Kidney (tissue), 22 donors: ENCODE results near the gene KRTAP19-4. TPM values are rescaled to one million over a fixed set of nuclear protein-coding genes. Genes with fewer than 3 reads are reported as not detected.
A peak's percentile ranks its signal among the peaks of the same experiment; 100 is the strongest.

Experiments used
- DNase-seq, 5 donors: peaks; one replicate each; pipeline ENCODE4 v3.0.0-alpha.2; 2013 to 2020
- FAIRE-seq: peaks from 2 replicates; lab custom pipeline; 2012; peaks lifted over from hg19 to GRCh38; lab: Jason Lieb, UNC
- H3K27ac ChIP-seq, 2 donors: one replicate each; pipeline ENCODE4 v1.7.0; 2013; ENCODE audit warnings: low read depth in 2 of 2, low read length in 2 of 2, inconsistent platforms in 1 of 2
- H3K27me3 ChIP-seq: one replicate; pipeline ENCODE4 v1.7.1; 2013; ENCODE audit warnings: low read length, inconsistent platforms; ENCODE audit not compliant: control insufficient read depth, insufficient read depth
- H3K36me3 ChIP-seq, 3 donors: one replicate each; pipeline versions ENCODE4 v1.7.0 to v1.7.1; 2013; ENCODE audit warnings: low read length in 3 of 3, control low read depth in 1 of 3, inconsistent platforms in 1 of 3; ENCODE audit not compliant: insufficient read depth in 3 of 3, control insufficient read depth in 2 of 3
- H3K4me1 ChIP-seq, 3 donors: one replicate each; pipeline versions ENCODE4 v1.7.0 to v1.7.1; 2013; ENCODE audit warnings: low read length in 3 of 3, inconsistent platforms in 1 of 3, low read depth in 1 of 3; ENCODE audit not compliant: control insufficient read depth in 2 of 3, insufficient read depth in 2 of 3
- H3K4me3 ChIP-seq, 3 donors: one replicate each; pipeline versions ENCODE4 v1.7.0 to v1.8.1; 2013; ENCODE audit warnings: low read length in 3 of 3, control low read depth in 1 of 3, inconsistent platforms in 1 of 3
- H3K9ac ChIP-seq, 3 donors: one replicate each; pipeline versions ENCODE4 v1.7.0 to v1.7.1; 2013; ENCODE audit warnings: low read length in 3 of 3, control low read depth in 1 of 3, inconsistent platforms in 1 of 3
- H3K9me3 ChIP-seq, 3 donors: one replicate each; pipeline versions ENCODE4 v1.7.0 to v1.7.1; 2013; ENCODE audit warnings: low read length in 3 of 3, control low read depth in 1 of 3, inconsistent platforms in 1 of 3; ENCODE audit not compliant: control insufficient read depth in 2 of 3, insufficient read depth in 1 of 3
- CTCF ChIP-seq: IDR thresholded peaks from 3 replicates; pipeline ENCODE4 v1.5.1; 2012; ENCODE audit warnings: mild to moderate bottlenecking, moderate library complexity, borderline replicate concordance; ENCODE audit not compliant: insufficient read depth; ENCODE audit errors: extremely low read depth
- intact Hi-C: fragments of 100-400 bp; cut with DNase I; formaldehyde crosslinking; loops from one replicate; pipeline ENCODE4 v1.11.1; 2022
- long read RNA-seq, 10 donors: library from polyadenylated mRNA in 1 of 10; unstranded in 1 of 10; transcript quantifications; one replicate each; pipeline ENCODE4 v2.0.0 and lab custom pipeline, GENCODE V29; 2021 to 2026
- polyA plus RNA-seq: library from polyadenylated mRNA; stranded (reverse); fragments of 350-450 nt; fragmentation: Illumina TruSeq; extraction: RNeasy Lipid Tissue Mini Kit (QIAGEN cat#74804); gene quantifications from one replicate; pipeline ENCODE4 v1.2.3, GENCODE V29; 2014; ENCODE audit warnings: low read depth, low replicate concordance; ENCODE audit not compliant: insufficient read depth
- total RNA-seq: library from RNA; stranded (reverse); fragmentation: NEBNext Ultra II Directional; extraction: Animal tissue kit (Norgen Biotek cat#: 25700); gene quantifications from one replicate; pipeline ENCODE4 v1.2.1, GENCODE V29; 2021
- donor health status: control.
- donor health status: control.
- donor health status: control.
- donor health status: control.
- donor health status: control.
- donor health status: DM: yes; HTN: yes; CAD: no.
- donor health status: Normal renal cell carcinoma (clear cell type).

KRTAP19-4 gene
- total RNA-seq, result not detected
- polyA plus RNA-seq, result not detected
- long read RNA-seq, donor 1, result 0 reads
- long read RNA-seq, donor 2, result 0 reads
- long read RNA-seq, donor 3, result 0 reads
- long read RNA-seq, donor 4, result 0 reads
- long read RNA-seq, donor 5, result 0 reads
- long read RNA-seq, donor 6, result 0 reads
- long read RNA-seq, donor 7, result 0 reads
- long read RNA-seq, donor 8, result 0 reads
- long read RNA-seq, donor 9, result 0 reads
- long read RNA-seq, donor 10, result 0 reads

GRCh38 chr21:30497065-30497464, at the start of gene KRTAP19-4:
TSS of gene KRTAP19-4 (minus strand) at chr21:30497165. CDS start at chr21:30497110, 55 bp downstream.
- no peaks in the 10 kb centered on the region for H3K4me1 ChIP-seq
- no peaks in the 10 kb centered on the region for H3K27me3 ChIP-seq
- DNase-seq, result no peak
- no peak for FAIRE-seq
- no peak within 1 kb of the TSS for H3K4me3 ChIP-seq
- no peaks in the 10 kb centered on the region for H3K36me3 ChIP-seq
- no peak within 1 kb of the TSS for H3K27ac ChIP-seq
- intact Hi-C loops, result no loop called here
- no peaks in the 10 kb centered on the region for H3K9me3 ChIP-seq
- no peak within 1 kb of the TSS for H3K9ac ChIP-seq
- TF ChIP-seq CTCF, result no peak

GRCh38 chr21:30541764-30542163, 44.8 kb upstream of the KRTAP19-4 start, which contains the start of gene KRTAP19-6:
TSS of gene KRTAP19-6 (minus strand) at chr21:30541864. CDS start at chr21:30541833, 31 bp downstream.
- H3K4me3 ChIP-seq, result no peak within 1 kb of the TSS
- FAIRE-seq (no peak), DNase-seq (no peak)
- H3K36me3 ChIP-seq, result no peaks in the 10 kb centered on the region
- H3K9ac ChIP-seq, result no peak within 1 kb of the TSS
- no peak within 1 kb of the TSS for H3K27ac ChIP-seq
- no peak for TF ChIP-seq CTCF
- intact Hi-C loops, result no loop called here
- no peaks in the 10 kb centered on the region for H3K4me1 ChIP-seq
- H3K27me3 ChIP-seq, result no peaks in the 10 kb centered on the region
- no peaks in the 10 kb centered on the region for H3K9me3 ChIP-seq

- H3K9me3 ChIP-seq, result no peaks in the 10 kb centered on the region
- H3K36me3 ChIP-seq, result no peaks in the 10 kb centered on the region
- FAIRE-seq, result no peak
- no peaks in the 10 kb centered on the region for H3K27me3 ChIP-seq
- no peak overlapping the region for H3K9ac ChIP-seq
- DNase-seq, result peak in 2 of 5 donors; percentile 1 to 4
- H3K4me3 ChIP-seq, result no peak overlapping the region
- H3K4me1 ChIP-seq, result no peaks in the 10 kb centered on the region
- intact Hi-C loops, result no loop called here
- no peak for TF ChIP-seq CTCF
- H3K27ac ChIP-seq, result no peak overlapping the region
Measured at GRCh38 chr21:30518876-30519275, 21.9 kb upstream of the KRTAP19-4 start.
